ENCODE results near the gene PLXND1.

GRCh38 chr3:129600348-129600747, 6.1 kb downstream of the PLXND1 start:
- TF ChIP-seq CTCF (IDR thresholded peaks at IDR 0.05) = no peak
- TF ChIP-seq EZH2 (IDR thresholded peaks at IDR 0.05; ENCODE audit: borderline replicate concordance, insufficient read depth, low read depth, low read length, poor library complexity, severe bottlenecking) = no peak
